Heart left ventricle (tissue), 13 donors: ENCODE results near the gene SCARF1.

Source experiments
- POLR2A ChIP-seq, 2 donors: fragments of 450-650 bp; IDR thresholded peaks; one replicate each; pipeline ENCODE4 v1.6.1; 2017; ENCODE audit warnings: antibody characterized with exemption in 2 of 2, mild to moderate bottlenecking in 2 of 2, moderate library complexity in 2 of 2
- TF ChIP-seq, protein P1 (sequence below), 12 donors: fragments of 200-600 bp; sonication (generic) in 4 of 12; IDR thresholded peaks; one replicate each; pipeline versions ENCODE4 v1.5.0 to v1.8.0; 2018 to 2022; ENCODE audit warnings: antibody characterized with exemption in 12 of 12, mild to moderate bottlenecking in 5 of 12
- donor health status: ischemic (EF 13 %, LVEDD 7.1; RV severe dilation, severe dysfunction).
- donor health status: DM: no; HTN: yes; CAD: no.
- donor health status: DM: no; HTN: no; CAD: no.
- donor health status: ischemic (EF 25% LVEDD 6.9; RV normal size, moderate dysfunction).
- donor health status: ischemic (EF 25% LVEDD 5.7; RV mildly dilated, moderate dysfunction).
- donor health status: ischemic (EF 35%, LVEDD 5.7; RV mildly dilated, moderate dysfunction).
- donor health status: nonischemic (EF 11% LVEDD 7.7; RV severe dilation, severe dysfunction).
- donor health status: DM: yes; HTN: yes; CAD: no.
- donor health status: PGD.
- donor health status: ischemic (EF 29% LVEDD 5.4; RV normal size, mild dysfunction).
- donor health status: nonischemic (EF 23%, LVEDD 6.1; RV moderate dilation, normal function).

DNA sequence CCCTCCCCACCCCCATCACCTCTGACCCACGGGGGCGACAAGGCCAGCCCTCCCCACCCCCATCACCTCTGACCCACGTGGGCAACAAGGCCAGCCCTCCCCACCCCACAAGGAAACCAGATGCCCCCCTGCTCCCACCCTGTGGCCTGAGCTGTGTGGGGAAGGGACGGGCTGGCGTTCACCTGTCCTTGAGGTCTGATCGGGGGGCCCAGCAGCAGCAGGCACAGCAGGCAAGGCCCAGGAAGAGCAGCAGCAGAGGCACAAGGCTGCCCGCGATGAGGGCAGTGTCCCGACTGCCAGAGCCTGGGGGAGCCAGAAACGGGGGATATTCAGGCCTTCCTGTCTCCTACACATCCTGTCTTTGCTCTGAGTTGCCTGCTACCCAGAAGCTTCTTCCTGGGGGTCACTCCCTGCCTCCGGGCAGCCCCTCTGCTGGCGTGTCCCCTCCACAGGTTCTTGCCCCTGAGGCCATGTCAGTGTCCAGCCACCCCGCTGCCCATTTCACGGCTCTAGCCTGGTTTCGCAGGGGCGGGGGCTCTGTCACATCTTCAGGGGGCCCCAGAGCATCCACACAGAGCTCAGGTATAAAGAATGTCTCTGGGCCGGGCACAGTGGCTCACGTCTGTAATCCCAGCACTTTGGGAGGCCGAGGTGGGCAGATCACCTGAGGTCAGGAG lies 6.8 kb downstream of the SCARF1 start:
- TF ChIP-seq, protein P1, sequence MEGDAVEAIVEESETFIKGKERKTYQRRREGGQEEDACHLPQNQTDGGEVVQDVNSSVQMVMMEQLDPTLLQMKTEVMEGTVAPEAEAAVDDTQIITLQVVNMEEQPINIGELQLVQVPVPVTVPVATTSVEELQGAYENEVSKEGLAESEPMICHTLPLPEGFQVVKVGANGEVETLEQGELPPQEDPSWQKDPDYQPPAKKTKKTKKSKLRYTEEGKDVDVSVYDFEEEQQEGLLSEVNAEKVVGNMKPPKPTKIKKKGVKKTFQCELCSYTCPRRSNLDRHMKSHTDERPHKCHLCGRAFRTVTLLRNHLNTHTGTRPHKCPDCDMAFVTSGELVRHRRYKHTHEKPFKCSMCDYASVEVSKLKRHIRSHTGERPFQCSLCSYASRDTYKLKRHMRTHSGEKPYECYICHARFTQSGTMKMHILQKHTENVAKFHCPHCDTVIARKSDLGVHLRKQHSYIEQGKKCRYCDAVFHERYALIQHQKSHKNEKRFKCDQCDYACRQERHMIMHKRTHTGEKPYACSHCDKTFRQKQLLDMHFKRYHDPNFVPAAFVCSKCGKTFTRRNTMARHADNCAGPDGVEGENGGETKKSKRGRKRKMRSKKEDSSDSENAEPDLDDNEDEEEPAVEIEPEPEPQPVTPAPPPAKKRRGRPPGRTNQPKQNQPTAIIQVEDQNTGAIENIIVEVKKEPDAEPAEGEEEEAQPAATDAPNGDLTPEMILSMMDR (IDR thresholded peaks at IDR 0.05): no peak
- no peak for TF ChIP-seq POLR2A (IDR thresholded peaks at IDR 0.05)
